GM12878 (cell line): Measurements from ENCODE around the gene ELP4. TPM values are rescaled to one million over a fixed set of nuclear protein-coding genes. Genes with fewer than 3 reads are reported as not detected.

Experiments
- ATAC-seq: fragments of 200-7000 bp; cut with Tn5 transposase; 3 replicates; pipeline ENCODE4 v1.9.1; 2020; ENCODE audit warnings: mild to moderate bottlenecking, moderate library complexity
- BruUV-seq: library from RNA; stranded (reverse); fragments of 400-500 nt; replicated peaks from 2 replicates; lab custom pipeline; 2021; lab: Mats Ljungman, UMichigan
- CTCF ChIA-PET: fragments of 300-600 bp; sonication (Branson Sonifier 250); formaldehyde crosslinking; extraction: SDS; loops from one replicate; lab custom pipeline; 2021; ENCODE audit warnings: inconsistent platforms; lab: Yijun Ruan, JAX
- POLR2A ChIA-PET: fragments of 350-600 bp; formaldehyde crosslinking; extraction: SDS; loops from one replicate; lab custom pipeline; 2021; ENCODE audit warnings: inconsistent platforms; lab: Charles Lee
- RAD21 ChIA-PET: fragments of 300-600 bp; sonication (Branson Sonifier 250); formaldehyde crosslinking; loops from one replicate; lab custom pipeline; 2023; ENCODE audit warnings: antibody characterized with exemption; ENCODE audit not compliant: unreplicated experiment; lab: Charles Lee
- SMC1A ChIA-PET: fragments of 300-600 bp; sonication (Branson Sonifier 250); formaldehyde crosslinking; loops from one replicate; lab custom pipeline; 2023; ENCODE audit not compliant: unreplicated experiment, uncharacterized antibody; lab: Charles Lee
- DNase-seq: peaks from one replicate; pipeline ENCODE4 v3.0.0-alpha.2; 2011; ENCODE audit warnings: low read depth, low spot score
- FAIRE-seq: peaks from 3 replicates; lab custom pipeline; 2011; peaks lifted over from hg19 to GRCh38; lab: Jason Lieb, UNC
- H2AFZ ChIP-seq: 2 replicates; pipeline ENCODE4 v1.6.0; 2011; ENCODE audit warnings: low read depth, low read length, control low read depth; ENCODE audit not compliant: control insufficient read depth
- H3K27ac ChIP-seq: 2 replicates; pipeline ENCODE4 v1.5.1; 2011; ENCODE audit warnings: control low read depth; ENCODE audit not compliant: control insufficient read depth, insufficient read depth
- H3K27me3 ChIP-seq, 2 experiments: replicated peaks in 1 of 2; 2 replicates each; pipeline versions ENCODE4 v1.6.0 to v1.6.1; 2011; ENCODE audit warnings: low read length in 1 of 2; ENCODE audit not compliant: control insufficient read depth in 2 of 2, insufficient read depth in 2 of 2
- H3K36me3 ChIP-seq, 2 experiments: 2 replicates each; pipeline ENCODE4 v1.5.1; 2011; ENCODE audit warnings: low read length in 1 of 2; ENCODE audit not compliant: control insufficient read depth in 2 of 2, insufficient read depth in 2 of 2
- H3K4me1 ChIP-seq: 2 replicates; pipeline ENCODE4 v1.6.1; 2011; ENCODE audit warnings: mild to moderate bottlenecking, low read length, moderate library complexity, mixed read lengths; ENCODE audit not compliant: control insufficient read depth, insufficient read depth
- H3K4me2 ChIP-seq: 2 replicates; pipeline ENCODE4 v1.6.0; 2011; ENCODE audit warnings: control low read depth; ENCODE audit not compliant: control insufficient read depth, insufficient read depth
- H3K4me3 ChIP-seq: fragments of 200-600 bp; sonication (generic); 2 replicates; pipeline ENCODE4 v1.5.1; 2016
- H3K79me2 ChIP-seq: 2 replicates; pipeline ENCODE4 v1.6.0; 2011; ENCODE audit warnings: low read length; ENCODE audit not compliant: control insufficient read depth, insufficient read depth
- H3K9ac ChIP-seq: 2 replicates; pipeline ENCODE4 v1.8.0; 2011; ENCODE audit warnings: low read length, control low read depth, mixed read lengths; ENCODE audit not compliant: control insufficient read depth, insufficient read depth
- H3K9me3 ChIP-seq: replicated peaks from 3 replicates; pipeline ENCODE4 v1.5.1; 2011; ENCODE audit warnings: mild to moderate bottlenecking, low read length; ENCODE audit not compliant: control insufficient read depth, insufficient read depth
- H4K20me1 ChIP-seq: 2 replicates; pipeline ENCODE4 v1.6.0; 2011; ENCODE audit not compliant: control insufficient read depth, insufficient read depth
- BHLHE40 ChIP-seq, 2 experiments: fragments of 450-650 bp in 1 of 2; IDR thresholded peaks; 2 replicates each; pipeline ENCODE4 v1.6.1; 2011 to 2017; ENCODE audit warnings: low read depth in 2 of 2, borderline replicate concordance in 1 of 2, improper control_type of control experiment in 1 of 2, low read length in 1 of 2, mild to moderate bottlenecking in 1 of 2
- EZH2 ChIP-seq: IDR thresholded peaks from 2 replicates; pipeline ENCODE4 v1.6.1; 2012; ENCODE audit warnings: low read depth, mild to moderate bottlenecking, control low read depth, inconsistent platforms, low read length, borderline replicate concordance; ENCODE audit not compliant: control insufficient read depth
- MEF2A ChIP-seq: IDR thresholded peaks from 2 replicates; pipeline ENCODE4 v1.6.1; 2011; ENCODE audit warnings: low read depth, mild to moderate bottlenecking, low read length, moderate library complexity; ENCODE audit not compliant: insufficient read depth
- NR2F1 ChIP-seq: fragments of 450-650 bp; conservative IDR thresholded peaks from 2 replicates; pipeline ENCODE4 v1.6.1; 2017; ENCODE audit warnings: mild to moderate bottlenecking
- PAX8 ChIP-seq: fragments of 450-650 bp; IDR thresholded peaks from 2 replicates; pipeline ENCODE4 v1.6.1; 2017; ENCODE audit warnings: mild to moderate bottlenecking, moderate library complexity
- SMC3 ChIP-seq: IDR thresholded peaks from 2 replicates; pipeline ENCODE4 v1.6.1; 2011; ENCODE audit warnings: low read length, improper control_type of control experiment, borderline replicate concordance
- TAF1 ChIP-seq: IDR thresholded peaks from 2 replicates; pipeline ENCODE4 v1.6.1; 2011; ENCODE audit warnings: mild to moderate bottlenecking, low read depth, low read length, borderline replicate concordance
- ZSCAN29 ChIP-seq: fragments of 450-650 bp; IDR thresholded peaks from 2 replicates; pipeline ENCODE4 v1.6.1; 2017; ENCODE audit warnings: mild to moderate bottlenecking, moderate library complexity
- WGBS: methylation state at CpG from one replicate; pipeline ENCODE4 v1.1.6; 2016; ENCODE audit warnings: low lambda C conversion rate; ENCODE audit not compliant: insufficient replicate concordance, insufficient coverage; ENCODE audit errors: missing lambda C conversion rate; 5-methylcytosine and 5-hydroxymethylcytosine counted together
- in situ Hi-C: fragments of 300-500 bp; cut with MboI; formaldehyde crosslinking; loops from 9 replicates; pipeline ENCODE4 v1.14.3; 2018; ENCODE audit warnings: mixed read lengths
- intact Hi-C: fragments of 100-400 bp; cut with micrococcal nuclease; formaldehyde crosslinking; loops from one replicate; pipeline ENCODE4 v1.14.2; 2022; ENCODE audit not compliant: unreplicated experiment
- polyA plus RNA-seq, 11 experiments: library from polyadenylated mRNA; depleted of rRNA in 4 of 11; unstranded in 6 of 11; stranded (reverse) in 5 of 11; fragments of >200 nt; fragmentation: Nextera tagmentation in 4 of 11; fragmentation: Illumina TruSeq in 1 of 11; extraction: Ambion mirVana in 4 of 11; extraction: Trizol in 1 of 11; gene quantifications; 1 replicate in 1 of 11; 2 replicates in 10 of 11; pipeline versions ENCODE4 v1.2.1 to v1.2.3, GENCODE V29; 2011 to 2016; ENCODE audit warnings: inconsistent platforms in 2 of 11, missing spikeins in 2 of 11, low read depth in 1 of 11
- total RNA-seq, 4 experiments: library from RNA; depleted of rRNA in 3 of 4; stranded (reverse); fragments of >200 nt in 3 of 4; fragmentation: Illumina TruSeq in 1 of 4; extraction: Trizol in 1 of 4; gene quantifications; 2 replicates each; pipeline versions ENCODE4 v1.2.1 to v1.2.3, GENCODE V29; 2013 to 2021
- TF ChIP-seq, protein P1 (sequence below): fragments of 450-650 bp; IDR thresholded peaks from 2 replicates; pipeline ENCODE4 v1.6.1; 2016; ENCODE audit warnings: mild to moderate bottlenecking, moderate library complexity, borderline replicate concordance
- TF ChIP-seq, protein P2 (sequence below): fragments of 450-650 bp; IDR thresholded peaks from 2 replicates; pipeline ENCODE4 v1.6.1; 2016; ENCODE audit warnings: mild to moderate bottlenecking
- TF ChIP-seq, protein P3 (sequence below), 3 experiments: IDR thresholded peaks in 2 of 3; conservative IDR thresholded peaks in 1 of 3; 2 replicates each; pipeline ENCODE4 v1.5.1; 2011; ENCODE audit warnings: low read depth in 3 of 3, low read length in 3 of 3, mild to moderate bottlenecking in 3 of 3, control low read depth in 2 of 3, moderate library complexity in 2 of 3, inconsistent platforms in 1 of 3, mixed read lengths in 1 of 3; ENCODE audit not compliant: control insufficient read depth in 2 of 3, insufficient read depth in 1 of 3; ENCODE audit errors: extremely low read depth in 1 of 3

The ELP4 gene
- total and polyA plus RNA-seq, 10 of the 15 experiments (the other 5 are each of a cell fraction or from before 2014, with no cell fraction given) = 17.7 to 36.1 (median 27.0) TPM

DNA sequence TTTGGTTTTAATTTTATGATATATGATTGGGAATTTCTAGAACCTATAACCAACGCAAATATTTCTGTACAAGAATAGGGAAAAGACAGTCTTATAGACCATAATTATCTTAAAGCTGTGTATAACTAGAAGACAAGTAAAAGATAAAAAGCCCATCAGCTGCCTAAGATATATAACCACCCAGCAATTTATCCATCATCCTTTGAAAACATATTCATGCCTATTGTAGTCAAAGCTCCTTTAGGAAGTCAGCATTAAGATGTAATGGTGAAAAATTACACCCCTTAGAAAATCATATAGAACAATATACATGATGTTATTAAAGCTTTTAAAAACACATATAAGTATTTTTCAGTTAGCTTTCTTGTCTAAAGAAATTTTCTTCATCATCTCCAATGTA, 46.4 kb downstream of the ELP4 start (continued):
- TF ChIP-seq, protein P1, sequence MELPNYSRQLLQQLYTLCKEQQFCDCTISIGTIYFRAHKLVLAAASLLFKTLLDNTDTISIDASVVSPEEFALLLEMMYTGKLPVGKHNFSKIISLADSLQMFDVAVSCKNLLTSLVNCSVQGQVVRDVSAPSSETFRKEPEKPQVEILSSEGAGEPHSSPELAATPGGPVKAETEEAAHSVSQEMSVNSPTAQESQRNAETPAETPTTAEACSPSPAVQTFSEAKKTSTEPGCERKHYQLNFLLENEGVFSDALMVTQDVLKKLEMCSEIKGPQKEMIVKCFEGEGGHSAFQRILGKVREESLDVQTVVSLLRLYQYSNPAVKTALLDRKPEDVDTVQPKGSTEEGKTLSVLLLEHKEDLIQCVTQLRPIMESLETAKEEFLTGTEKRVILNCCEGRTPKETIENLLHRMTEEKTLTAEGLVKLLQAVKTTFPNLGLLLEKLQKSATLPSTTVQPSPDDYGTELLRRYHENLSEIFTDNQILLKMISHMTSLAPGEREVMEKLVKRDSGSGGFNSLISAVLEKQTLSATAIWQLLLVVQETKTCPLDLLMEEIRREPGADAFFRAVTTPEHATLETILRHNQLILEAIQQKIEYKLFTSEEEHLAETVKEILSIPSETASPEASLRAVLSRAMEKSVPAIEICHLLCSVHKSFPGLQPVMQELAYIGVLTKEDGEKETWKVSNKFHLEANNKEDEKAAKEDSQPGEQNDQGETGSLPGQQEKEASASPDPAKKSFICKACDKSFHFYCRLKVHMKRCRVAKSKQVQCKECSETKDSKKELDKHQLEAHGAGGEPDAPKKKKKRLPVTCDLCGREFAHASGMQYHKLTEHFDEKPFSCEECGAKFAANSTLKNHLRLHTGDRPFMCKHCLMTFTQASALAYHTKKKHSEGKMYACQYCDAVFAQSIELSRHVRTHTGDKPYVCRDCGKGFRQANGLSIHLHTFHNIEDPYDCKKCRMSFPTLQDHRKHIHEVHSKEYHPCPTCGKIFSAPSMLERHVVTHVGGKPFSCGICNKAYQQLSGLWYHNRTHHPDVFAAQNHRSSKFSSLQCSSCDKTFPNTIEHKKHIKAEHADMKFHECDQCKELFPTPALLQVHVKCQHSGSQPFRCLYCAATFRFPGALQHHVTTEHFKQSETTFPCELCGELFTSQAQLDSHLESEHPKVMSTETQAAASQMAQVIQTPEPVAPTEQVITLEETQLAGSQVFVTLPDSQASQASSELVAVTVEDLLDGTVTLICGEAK = no peak
- TF ChIP-seq BHLHE40 (IDR thresholded peaks at IDR 0.05; ENCODE audit: borderline replicate concordance in 1 of 2, low read depth in 2 of 2, low read length in 1 of 2) (no peak), ZSCAN29 (no peak), PAX8 (no peak)

DNA sequence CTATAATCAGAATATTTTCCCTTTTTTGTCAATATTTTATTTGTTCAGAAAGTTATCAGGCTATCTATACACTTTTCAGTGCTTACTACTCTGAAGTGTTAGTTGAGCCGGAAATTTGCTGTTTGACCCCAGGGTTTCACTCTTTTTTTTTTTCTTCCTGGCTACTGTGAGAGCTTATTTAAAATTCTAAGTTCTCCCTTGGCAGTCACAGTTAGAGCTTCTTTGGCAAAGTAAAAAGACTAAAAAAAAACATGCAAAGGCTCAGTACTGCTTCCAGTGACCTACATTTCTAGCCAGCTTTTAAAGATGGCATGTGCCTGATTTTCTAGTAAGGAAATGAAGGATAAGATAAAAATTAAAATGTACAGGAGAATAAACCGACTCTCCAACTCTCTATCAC, 48.4 kb downstream of the ELP4 start:
- H2AFZ ChIP-seq = no peak overlapping the region
- no peak overlapping the region for H3K4me2 ChIP-seq
- DNase-seq (no peak), FAIRE-seq (no peak), ATAC-seq (no peak)
- ChIA-PET SMC1A (interaction anchor here (1.6 kb wide), 1 partner anchor 11 kb away, joined by 5 read pairs; no protein-coding TSS in a partner anchor), POLR2A (no interaction called here), CTCF (no interaction called here), RAD21 (no interaction called here)
- H4K20me1 ChIP-seq = no peaks in the 10 kb centered on the region
- intact Hi-C loops = no loop called here
- H3K27me3 ChIP-seq = no peaks in the 10 kb centered on the region
- BruUV-seq = no TSS peak
- H3K27ac ChIP-seq = no peak overlapping the region
- no peak overlapping the region for H3K9ac ChIP-seq
- in situ Hi-C loops = no loop called here
- no peaks in the 10 kb centered on the region for H3K9me3 ChIP-seq
- no peaks in the 10 kb centered on the region for H3K79me2 ChIP-seq
- no peak overlapping the region for H3K4me3 ChIP-seq
- TF ChIP-seq NR2F1 (no peak), EZH2 (no peak), MEF2A (no peak), SMC3 (no peak), TAF1 (no peak)
- TF ChIP-seq, protein P2, sequence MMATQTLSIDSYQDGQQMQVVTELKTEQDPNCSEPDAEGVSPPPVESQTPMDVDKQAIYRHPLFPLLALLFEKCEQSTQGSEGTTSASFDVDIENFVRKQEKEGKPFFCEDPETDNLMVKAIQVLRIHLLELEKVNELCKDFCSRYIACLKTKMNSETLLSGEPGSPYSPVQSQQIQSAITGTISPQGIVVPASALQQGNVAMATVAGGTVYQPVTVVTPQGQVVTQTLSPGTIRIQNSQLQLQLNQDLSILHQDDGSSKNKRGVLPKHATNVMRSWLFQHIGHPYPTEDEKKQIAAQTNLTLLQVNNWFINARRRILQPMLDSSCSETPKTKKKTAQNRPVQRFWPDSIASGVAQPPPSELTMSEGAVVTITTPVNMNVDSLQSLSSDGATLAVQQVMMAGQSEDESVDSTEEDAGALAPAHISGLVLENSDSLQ = no peak
- TF ChIP-seq, protein P3, sequence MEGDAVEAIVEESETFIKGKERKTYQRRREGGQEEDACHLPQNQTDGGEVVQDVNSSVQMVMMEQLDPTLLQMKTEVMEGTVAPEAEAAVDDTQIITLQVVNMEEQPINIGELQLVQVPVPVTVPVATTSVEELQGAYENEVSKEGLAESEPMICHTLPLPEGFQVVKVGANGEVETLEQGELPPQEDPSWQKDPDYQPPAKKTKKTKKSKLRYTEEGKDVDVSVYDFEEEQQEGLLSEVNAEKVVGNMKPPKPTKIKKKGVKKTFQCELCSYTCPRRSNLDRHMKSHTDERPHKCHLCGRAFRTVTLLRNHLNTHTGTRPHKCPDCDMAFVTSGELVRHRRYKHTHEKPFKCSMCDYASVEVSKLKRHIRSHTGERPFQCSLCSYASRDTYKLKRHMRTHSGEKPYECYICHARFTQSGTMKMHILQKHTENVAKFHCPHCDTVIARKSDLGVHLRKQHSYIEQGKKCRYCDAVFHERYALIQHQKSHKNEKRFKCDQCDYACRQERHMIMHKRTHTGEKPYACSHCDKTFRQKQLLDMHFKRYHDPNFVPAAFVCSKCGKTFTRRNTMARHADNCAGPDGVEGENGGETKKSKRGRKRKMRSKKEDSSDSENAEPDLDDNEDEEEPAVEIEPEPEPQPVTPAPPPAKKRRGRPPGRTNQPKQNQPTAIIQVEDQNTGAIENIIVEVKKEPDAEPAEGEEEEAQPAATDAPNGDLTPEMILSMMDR (IDR thresholded peaks at IDR 0.05 in 2 of 3, conservative IDR thresholded peaks at IDR 0.05 in 1 of 3; ENCODE audit: control insufficient read depth in 2 of 3, extremely low read depth in 1 of 3, insufficient read depth in 1 of 3, low read depth in 3 of 3, low read length in 3 of 3) = no peak
- no peaks in the 10 kb centered on the region for H3K36me3 ChIP-seq
- WGBS = 100% methylated on average over 2 of the region's 2 CpGs
- H3K4me1 ChIP-seq = no peaks in the 10 kb centered on the region
